ENCODE data around the gene MIEN1.
"Not testable (repeated sequence)": the region's sequence is repeated elsewhere in the genome, so short reads cannot be mapped to it uniquely, and the experiment has no call there.

The MIEN1 gene, protein sequence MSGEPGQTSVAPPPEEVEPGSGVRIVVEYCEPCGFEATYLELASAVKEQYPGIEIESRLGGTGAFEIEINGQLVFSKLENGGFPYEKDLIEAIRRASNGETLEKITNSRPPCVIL

DNA sequence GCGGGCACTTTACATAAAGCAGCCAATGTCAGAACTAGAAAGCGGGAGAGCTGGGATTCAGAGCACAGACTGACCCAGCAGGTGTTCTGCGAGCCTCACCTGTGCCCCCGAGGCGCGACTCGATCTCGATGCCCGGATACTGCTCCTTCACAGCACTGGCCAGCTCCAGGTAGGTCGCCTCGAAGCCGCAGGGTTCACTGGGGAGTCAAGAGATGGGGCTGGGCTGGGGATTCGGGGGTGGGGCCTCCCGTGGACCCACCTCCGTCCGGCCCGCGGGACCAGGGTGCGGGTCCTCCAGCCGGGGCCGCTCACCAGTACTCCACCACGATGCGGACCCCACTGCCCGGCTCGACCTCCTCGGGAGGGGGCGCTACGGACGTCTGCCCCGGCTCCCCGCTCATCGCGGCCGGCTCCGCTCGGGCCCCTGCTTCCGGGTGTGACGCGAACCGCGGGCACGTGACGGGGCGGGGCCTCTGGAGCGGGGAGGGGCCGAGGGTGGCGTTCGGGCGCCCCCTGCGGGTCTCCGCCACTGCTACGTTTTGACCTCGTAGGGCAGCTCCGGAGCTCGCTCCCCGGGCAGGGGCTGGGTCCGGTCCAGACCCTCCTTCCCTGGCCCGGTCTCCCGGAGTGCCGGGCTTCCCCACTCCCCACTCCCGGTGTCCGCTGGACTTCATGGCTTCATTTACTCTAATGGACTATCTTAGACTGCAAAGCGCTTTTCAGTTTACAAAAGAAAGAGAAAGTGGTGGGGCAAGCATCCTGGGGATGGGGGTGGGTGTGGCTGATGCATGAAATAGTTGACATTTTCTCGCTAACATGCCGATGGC lies at the start of gene MIEN1:
Gene MIEN1, minus strand, starts transcription at position 438 of the 827 bp plus-strand sequence. Its CDS starts 37 bp downstream, at position 401.
- DNase-seq (ENCODE audit: low spot score), result peak; percentile 100

DNA sequence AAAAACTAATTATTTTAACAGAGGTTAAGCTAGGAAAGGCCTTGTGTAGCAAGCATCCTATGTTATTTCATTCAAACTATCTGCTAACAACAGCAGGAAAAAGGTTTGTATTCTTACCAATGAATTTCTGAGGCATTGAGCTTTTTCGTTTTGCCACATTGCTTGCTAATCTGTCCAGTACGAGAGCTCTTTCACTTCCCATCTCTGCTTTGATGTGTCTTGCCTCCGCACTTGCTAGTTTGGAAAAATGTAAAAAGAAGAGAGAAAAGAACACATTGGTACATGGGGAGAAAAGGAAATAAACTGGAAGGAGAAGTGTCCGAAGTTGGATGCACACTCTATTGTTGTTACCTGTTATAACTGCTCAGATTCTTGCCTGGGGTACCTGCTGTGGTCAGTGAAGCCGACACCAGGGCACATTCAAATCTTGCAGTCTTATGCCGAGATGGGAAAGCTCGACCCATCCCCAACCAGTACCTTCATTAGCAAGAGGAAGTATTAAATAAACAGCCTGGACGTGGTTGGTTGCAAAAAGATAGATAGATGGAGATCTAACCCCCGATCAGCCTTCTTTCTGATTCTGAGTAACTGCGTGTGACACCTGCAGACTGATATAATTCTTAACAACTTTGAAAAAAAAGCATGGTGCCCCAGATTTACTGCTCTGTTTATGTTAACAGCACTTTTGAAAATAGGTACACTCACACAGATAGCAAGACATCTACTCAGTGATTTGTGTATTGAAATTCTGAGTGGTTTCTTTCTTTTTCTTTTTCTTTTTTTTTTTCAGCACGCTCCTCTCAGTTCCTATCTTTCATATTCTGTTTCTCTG lies 47.4 kb upstream of the MIEN1 start:
- DNase-seq (ENCODE audit: low spot score), result no peak

DNA sequence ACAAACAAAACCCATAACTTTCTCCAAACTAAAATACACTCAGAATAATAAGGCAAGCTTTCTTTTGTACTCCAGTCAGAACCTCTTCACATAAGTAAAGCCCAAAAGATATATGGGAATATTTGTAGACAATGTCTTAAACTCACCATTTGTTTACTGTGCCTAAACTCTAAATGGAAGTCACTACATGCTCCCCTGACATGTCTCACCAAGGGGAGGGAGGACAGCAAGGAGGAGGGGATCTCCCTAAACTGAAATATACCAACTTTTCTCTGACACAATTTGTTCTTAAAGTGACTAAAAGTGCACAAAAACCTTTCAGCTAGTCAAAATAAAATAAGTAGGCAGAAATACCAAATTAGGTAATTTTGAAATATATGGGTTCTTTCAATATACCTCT lies 45.9 kb upstream of the MIEN1 start:
- DNase-seq (ENCODE audit: low spot score), result no peak

DNA sequence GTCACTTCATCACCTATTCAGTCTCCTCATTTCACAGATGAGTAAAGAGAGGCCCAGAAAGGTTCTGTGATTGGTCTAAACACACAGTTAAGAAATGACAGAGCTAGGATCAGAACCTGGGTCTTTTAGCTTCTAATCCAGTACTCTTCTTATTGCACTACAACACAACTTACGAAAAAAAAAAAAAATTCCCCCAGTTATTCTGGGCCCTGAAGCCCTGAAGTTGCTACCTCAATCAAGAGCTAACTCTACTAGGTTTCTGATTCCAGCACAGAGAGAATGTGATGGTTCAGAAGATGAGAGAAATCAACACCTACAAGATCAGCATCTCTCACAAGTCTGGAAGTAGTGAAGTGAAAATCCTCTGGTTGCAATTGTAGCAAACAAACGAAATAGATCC lies 44.7 kb upstream of the MIEN1 start:
- DNase-seq (ENCODE audit: low spot score), result no peak

DNA sequence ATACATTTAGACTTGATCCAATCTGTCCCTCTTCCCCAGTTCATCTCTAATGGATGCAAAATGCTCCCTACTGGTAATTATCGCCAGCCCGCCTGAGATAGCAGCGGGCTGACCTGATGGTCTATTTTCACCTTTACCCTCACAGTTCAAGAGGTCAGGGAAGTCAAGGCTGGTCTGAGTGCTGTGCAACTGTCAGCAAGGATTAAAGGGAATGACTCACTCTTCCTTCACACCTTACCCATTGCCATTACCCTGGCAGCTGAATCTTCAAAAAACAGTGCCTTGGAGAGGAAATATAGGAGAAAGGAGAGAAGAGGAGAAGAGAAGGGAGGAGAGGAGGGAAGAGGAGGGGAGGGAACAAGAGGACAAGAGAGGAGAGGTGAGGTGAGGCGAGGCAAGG lies 43.7 kb upstream of the MIEN1 start:
- no peak for DNase-seq (ENCODE audit: low spot score)

DNA sequence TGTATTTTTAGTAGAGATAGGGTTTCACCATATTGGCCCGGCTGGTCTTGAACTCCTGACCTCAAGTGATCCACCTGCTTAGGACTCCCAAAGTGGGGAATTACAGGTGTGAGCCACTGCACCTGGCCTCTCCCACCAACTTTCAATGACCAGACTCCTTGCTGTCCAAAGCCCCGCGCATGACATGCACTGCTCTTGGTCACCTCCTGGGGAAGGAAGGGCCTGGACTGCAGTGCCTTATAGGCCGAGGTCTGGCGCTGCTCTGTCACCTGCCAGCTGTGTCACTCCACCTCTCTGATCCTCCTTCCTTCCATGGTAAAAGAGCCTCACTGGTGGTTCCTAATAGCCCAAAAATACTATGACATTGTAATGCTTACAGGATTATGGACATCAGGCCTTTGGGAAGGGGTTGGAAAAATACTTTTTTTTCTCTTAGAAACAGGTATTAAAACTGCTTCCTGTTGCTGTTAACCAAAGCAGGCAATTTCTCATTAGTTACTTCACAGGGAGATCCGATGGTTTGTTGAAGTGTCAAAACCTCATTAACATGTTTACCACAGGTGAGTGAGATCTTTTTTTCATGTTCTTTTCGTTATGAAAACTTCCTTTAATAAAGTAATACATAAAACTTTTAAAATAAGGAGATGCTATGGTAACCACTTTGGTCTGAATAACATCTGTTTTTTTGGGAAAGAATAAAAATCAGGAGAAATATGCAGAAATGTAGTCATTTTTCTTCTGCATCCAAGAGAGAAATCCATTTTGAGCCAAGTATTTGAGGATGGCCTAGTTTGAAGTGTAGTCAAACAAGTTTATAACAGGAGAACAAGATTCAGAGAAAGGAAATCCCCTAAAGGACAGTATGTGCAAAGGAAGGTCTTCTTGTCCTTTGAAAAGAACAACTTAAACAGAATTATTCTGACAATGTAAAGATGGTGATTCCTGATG lies 42.9 kb upstream of the MIEN1 start:
- no peak for DNase-seq (ENCODE audit: low spot score)

DNA sequence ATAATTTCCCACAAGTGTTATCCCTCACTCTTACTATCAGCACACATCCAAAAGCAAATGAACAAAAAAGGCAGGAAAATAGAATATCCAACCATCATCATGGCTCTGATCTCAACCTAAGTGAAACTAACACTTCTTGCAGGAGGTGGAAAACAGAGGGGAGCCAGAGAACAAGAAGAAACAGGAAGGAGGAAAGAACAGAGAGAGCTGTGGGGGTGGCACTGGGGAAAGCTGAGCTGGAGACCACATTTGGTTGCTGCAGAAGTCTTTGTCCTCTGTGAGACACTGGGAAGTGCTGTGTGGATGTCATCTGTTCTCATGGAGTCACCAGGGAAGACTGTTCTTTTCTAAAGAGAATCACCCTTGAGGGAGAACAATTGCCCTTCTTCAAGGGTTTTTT lies 42.1 kb upstream of the MIEN1 start:
- DNase-seq (ENCODE audit: low spot score), result no peak

DNA sequence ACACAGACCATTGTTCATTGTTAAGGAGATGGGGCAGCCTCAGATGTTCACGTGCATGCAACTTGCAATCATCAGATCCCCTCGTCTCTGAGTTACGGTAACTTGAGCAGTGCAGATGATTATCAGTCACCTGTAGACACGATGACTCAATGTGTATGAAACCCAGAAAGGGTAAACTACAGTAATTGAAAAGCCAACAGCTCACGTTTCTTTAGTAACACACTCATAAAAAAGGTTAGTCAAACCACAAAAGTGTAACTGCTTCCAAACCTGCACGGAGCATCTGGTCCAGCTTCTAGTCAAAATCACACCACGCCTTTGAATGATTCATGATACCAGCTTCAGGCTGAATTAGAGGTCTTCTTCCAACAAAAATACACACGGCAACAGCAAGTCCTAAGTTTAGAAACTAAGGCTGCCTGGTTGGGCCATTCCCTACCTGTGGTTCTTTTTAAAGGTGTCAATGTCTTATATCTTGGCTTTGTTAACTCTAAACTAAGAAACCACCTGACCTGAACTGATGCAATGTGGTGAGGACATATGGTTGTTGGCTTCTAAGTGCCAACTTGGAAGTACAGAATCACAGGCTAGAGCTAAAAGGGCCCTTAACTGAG lies 39.7 kb upstream of the MIEN1 start:
- DNase-seq (ENCODE audit: low spot score), result no peak

DNA sequence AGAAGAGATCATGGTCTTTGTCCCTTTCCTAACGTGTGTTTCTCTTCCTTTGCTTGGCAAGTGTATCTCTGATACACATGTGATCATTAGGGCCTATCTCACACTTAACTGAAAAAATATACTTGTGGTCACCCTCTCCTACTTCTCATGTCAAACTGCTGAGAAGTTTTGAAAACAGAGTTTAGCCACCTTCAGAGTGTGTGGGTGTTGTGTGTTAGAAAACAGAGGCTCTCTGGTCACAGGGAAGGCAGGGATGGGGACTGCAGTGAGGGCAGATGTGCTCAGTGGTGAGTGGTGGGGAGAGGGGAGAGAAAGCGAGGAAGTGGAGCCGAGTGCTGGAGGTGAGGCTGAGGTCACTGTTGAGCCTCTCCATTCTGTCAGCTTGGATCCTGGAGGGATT lies 36.8 kb upstream of the MIEN1 start:
- DNase-seq (ENCODE audit: low spot score), result no peak

DNA sequence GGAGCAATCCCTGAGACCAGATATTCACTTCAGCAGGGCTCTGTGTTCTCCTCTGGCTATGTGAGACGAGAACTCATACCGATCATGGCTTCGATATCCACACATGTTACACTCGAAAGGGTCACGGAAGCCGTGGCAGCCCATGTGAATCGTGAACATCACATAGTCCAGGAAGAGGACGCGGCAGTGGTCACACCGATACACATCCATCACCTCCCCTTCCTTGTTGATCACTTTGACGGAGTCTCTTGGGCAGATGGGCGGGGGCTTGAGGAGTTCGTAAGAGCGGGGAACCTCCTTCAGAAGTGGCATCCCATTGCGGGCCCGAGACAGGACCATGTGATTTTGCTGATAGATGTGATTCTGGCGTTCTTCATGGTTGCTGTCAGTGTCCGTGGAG lies 35.4 kb upstream of the MIEN1 start:
- DNase-seq (ENCODE audit: low spot score), result no peak

DNA sequence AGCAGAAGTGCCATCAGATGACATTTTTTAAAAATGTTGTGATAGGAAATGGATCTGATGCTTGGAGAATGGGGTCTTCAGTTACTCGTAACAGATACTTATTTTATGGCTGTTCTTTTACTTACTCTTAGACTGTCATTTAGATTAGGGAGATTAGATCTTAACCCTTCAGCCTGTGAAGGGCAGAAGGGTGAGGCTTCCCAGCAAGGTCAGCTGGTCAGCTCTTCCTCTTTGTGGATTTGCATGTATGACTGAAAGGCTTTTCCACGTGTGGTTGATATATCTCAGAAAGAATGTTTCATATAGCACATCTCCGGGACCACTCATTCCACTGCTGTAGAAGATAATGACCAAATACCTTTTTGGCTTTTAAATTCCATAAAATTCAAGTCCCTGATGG lies 34.8 kb upstream of the MIEN1 start:
- no peak for DNase-seq (ENCODE audit: low spot score)

DNA sequence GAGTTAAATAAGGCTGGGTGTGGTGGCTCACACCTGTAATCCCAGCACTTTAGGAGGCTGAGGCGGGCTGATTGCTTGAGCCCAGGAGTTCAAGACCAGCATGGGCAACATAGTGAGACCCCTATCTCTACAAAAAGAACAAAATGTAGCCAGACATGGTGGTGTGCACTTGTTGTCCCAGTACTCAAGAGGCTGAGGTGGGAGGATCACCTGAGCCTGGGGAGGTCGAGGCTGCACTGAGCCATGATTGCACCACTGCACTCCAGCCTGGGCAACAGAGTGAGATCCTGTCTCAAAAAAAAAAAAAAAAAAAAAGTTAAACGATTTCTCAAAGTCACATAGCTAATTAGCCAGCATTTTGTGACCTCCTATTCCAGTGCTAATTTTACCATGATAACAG lies 33.8 kb upstream of the MIEN1 start:
- not testable (repeated sequence) for DNase-seq (ENCODE audit: low spot score)

DNA sequence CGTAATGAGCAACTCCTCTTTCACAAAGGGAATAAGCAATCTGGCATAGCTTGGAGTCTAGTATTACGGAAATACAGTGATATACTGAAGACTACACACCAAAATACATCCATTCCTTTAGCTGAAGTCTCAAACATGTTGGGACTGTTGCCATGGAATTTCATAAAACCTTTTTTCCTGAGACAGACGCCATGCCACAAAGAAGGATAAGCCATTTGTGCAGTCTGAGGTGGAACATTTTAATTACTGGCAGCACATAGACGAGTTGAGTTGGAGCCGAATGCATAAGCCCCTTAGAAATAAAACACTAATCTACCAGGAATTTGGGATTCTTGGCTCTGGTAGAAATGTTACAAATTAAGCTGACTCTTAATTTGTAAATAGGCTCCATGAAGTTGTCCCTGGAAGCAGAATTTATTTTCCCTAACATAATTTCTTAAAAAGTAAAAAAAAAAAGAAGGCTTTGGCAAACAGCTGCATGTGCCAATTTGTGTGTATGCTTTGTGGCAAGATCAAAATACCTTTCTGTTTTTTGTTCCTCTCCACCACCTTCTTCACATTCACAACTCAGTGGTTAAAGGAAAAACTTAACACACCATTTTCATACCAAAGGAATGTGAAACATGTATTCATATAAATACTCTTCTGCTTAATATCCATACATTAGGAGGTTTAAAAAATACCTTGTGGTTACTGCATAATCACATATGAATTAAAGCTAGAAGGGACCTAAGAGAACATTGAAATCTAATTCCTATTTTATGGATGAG lies 32.9 kb upstream of the MIEN1 start:
- DNase-seq (ENCODE audit: low spot score), result peak; percentile 50

DNA sequence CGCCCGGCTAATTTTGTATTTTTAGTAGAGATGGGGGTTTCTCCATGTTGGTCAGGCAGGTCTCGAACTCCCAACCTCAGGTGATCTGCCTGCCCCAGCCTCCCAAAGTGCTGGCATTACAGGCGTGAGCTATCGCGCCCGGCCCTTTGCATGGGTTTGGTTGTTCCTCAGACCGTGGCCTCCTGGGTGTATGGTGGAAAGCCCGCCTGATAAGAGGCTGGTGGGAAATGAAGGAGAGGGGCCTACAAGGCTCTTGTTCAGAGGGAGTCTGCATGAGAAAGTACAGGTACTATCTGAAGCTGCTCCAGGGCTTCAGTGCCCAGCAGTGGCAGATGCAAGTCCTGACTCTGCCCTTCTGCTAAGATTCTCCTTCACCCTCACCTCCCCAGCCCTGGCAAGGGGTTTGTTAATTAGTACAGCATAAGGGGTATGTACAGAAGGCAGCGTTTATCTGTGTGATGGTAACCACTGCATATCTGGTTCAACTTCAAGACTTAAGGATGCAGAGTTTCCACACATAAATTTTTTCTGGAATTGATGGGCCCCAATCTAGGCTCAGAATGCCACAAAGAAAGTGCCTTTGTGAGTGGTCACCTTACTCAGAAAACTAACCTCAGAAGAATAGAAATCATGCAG lies 31.6 kb upstream of the MIEN1 start:
- no peak for DNase-seq (ENCODE audit: low spot score)

DNA sequence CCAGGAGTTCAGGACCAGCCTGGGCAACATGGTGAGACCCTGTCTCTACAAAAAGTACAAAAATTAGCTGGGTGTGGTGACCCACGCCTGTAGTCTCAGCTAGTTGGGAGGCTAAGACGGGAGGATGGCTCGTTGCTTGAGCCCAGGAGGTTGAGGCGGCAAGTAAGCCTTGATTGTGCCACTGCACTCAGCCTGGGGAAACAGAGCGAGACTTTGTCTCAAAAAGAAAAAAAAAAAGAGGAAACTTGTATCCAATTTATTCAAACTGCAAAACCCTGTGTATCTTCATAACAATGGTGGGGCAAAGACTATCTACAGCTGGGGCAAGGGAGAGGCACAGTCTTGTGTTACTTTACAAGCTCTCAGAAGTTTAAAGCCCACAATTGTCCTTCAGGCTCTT lies 28.9 kb upstream of the MIEN1 start:
- DNase-seq (ENCODE audit: low spot score), result no peak

DNA sequence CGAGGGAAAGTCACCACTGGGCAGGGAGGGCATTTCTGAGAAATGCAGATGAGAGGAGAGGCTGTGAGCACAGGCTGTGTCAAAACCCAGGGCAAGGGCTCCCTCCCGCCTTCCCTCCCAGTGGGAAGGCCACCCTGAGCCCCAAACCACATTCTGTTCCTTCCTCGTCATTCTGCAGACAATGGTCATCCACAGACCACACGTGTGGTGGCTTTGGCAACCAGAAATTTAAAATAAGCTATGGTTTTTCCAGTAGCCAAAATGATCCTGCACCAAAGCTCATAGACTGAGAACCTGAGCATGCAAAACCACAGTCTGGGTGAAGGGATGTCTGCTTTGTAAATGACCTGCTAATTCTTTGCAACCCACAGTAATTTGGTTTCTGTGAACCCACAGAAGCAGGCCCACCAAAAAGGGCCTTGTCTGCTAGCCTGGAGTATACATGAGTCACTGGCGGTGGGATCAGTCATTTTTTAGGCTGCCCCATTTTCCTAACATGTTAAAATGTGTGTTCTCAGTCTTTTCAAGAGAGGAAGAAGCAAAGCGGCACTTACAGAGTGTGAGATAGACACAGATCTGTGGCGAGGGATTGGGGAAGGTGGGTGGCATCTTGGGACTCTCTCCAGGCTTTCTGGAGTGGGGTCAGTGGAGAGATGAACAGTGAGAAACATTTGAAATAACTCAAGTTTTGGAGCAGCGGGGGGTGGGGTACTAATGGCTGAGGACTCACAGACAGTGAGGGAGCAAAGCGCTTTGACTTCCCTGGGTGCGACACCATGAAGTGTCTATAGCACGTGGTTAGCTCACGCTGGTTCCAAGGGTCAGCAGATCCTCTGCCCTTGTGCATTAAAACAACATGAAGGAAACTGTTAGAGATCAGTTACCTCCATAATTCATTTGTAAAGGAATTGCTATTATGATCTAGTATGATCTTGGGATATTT lies 27.9 kb upstream of the MIEN1 start:
- DNase-seq (ENCODE audit: low spot score), result no peak

DNA sequence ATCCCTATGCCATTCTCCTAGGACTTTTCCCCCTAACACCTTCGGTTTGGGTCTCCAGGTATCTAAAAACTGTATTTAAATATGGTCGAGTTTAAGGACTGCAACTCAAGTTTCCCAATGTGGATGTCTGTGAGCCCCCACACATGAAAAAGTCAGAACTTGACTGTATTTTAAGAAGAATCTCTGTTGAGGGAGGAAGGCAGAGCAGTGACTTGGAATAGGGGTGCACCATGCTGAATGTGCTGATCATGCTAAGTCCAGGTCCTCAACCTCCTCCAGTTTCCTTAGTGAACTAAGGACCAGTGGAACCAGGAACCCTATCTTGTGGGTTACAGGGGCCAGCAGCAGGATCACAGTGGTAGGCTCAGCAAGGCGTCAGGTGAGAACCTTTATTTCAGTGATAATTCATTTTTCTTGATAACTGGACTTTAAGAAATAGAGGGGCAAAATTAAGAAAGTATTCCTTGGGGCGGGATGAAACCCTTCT lies 26.9 kb upstream of the MIEN1 start:
- no peak for DNase-seq (ENCODE audit: low spot score)

DNA sequence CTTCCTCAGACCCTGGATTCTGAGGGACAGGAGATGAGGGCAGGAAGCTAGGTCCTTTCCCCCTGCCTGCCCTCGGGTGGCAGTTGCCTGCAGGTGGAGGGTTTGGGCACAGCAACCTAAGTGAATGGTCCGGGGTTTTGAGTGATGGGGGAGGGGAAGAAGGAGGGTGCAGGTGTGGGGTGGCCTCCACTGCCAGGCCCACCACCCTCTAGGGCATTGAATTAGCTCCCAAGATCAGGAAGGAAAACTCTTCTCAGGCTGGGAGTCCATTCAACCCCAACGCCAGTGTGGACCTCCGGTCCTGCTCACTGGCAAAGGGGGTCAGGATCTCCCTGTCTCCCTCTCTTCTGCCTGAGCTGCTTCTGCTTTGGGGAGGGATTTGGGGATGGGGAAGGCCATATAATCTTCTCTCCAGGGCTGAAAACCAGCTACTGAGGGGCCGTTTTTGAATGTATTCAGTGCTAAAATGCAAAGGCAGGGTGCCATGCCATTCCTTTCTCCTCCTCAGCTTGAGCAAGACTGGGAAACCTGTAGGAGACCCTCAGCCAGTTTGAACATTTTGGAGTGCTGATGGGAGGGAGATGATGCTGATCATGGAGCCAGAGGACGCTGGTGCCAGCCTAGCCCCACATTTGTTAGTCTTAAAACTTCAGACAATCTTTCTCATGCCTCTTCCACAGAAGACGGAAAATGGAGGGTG lies 26.2 kb upstream of the MIEN1 start:
- no peak for DNase-seq (ENCODE audit: low spot score)
